NCI-H2107 (cell line): ENCODE measurements around the gene SEMA3A.

ENCODE experiments used
- DNase-seq: peaks from one replicate; lab custom pipeline; 2025; lab: John Stamatoyannopoulos, UW

SEMA3A gene

DNA sequence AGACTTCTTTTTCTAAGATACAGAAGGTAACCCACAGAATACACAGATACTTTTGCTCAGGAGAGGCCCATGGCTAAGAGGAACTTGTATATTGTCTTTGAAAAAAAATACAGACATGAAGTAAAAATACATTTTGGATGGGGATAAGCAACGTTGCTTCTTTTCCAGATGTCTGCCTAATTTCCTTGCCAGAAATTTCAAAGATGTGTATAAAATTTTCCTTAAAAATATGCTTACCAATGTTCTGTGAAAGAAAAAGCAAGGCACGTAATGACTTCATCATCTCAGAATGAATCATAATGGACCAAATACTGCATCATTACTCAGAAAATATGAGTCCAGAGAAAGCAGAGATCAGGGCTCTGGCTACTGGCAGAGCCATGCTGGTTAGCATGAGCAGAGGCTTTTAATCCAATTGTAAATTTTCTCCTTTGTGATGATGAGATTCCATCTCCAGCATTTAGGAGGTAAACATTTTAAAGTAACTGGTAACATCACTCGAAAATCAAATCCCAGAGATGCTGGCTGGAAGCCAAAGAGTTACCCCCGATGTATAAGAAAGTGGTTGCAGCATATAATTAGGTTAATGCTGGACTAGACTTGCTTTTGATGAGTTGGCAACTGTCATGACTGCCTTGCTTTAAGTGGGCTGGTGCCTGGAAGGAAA lies 272.5 kb downstream of the SEMA3A start:
- DNase-seq: no peak

DNA sequence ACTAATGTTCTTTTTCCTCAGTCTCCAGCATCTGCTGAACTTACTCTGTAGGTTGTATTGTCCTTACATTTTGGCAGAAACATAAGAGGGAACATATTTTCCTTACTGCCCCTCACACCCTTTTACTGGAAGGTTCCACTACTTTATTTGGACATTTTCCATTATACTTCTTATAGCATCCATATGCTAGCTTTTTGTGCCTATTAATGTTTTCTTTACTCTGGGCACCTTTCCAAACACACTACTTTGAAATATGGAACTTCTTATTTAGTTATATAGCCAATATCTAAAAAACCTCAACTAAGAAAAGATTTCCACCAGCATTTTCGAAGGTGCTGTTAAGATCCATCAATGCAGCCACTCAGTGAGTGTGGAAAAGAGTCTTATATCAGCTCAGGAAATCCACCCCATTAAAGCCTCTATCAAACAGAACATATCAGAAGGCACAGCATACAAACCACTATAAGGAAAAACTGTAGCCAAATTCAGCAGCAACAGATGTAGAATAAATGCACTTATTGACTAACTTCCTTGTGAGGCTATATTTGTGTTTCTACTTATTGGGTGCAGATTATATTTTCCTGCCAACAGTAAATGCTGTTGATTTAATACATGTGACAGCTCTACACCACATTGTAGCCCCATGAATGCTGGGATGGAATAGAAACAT lies 273.2 kb downstream of the SEMA3A start:
- no peak for DNase-seq

DNA sequence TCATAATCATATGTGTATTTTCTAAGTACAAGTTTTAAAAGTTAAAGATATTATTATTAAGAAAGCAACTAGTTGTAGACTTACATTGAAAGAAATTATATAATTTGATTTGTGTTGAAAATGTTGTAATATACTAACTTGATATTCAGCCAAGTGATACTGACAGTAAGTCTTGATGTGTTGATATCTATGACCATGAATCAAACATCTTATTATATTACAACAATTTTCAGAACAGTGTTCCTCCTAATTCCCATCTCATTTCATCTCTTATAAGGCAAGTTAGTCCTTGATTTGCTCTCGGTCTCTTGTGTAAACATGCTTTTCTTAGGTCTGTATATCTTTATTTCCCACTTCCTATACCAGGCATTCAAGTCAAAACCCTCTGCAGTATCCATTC lies 276.4 kb downstream of the SEMA3A start:
- DNase-seq: no peak

GRCh38 chr7:83913174-83913573 lies 281.4 kb downstream of the SEMA3A start:
- DNase-seq: no peak

- no peak for DNase-seq
These were observed 286.1 kb downstream of the SEMA3A start for GRCh38 chr7:83908526-83908925.
